HG03175 (cell line): ENCODE data around the gene MARCHF3.

Experiments
- ATAC-seq: cut with Tn5 transposase; IDR thresholded peaks from one replicate; pipeline ENCODE4 v1.9.1; 2021; ENCODE audit warnings: mild to moderate bottlenecking, moderate library complexity; ENCODE audit not compliant: unreplicated experiment

The MARCHF3 gene

GRCh38 chr5:126987271-126987899 is 43.0 kb downstream of the MARCHF3 start:
- no peak for ATAC-seq

- no peak for ATAC-seq
Observed at GRCh38 chr5:126984632-126985031, 45.7 kb downstream of the MARCHF3 start.

- no peak for ATAC-seq
Observed at GRCh38 chr5:126983874-126984266, 46.5 kb downstream of the MARCHF3 start.

DNA sequence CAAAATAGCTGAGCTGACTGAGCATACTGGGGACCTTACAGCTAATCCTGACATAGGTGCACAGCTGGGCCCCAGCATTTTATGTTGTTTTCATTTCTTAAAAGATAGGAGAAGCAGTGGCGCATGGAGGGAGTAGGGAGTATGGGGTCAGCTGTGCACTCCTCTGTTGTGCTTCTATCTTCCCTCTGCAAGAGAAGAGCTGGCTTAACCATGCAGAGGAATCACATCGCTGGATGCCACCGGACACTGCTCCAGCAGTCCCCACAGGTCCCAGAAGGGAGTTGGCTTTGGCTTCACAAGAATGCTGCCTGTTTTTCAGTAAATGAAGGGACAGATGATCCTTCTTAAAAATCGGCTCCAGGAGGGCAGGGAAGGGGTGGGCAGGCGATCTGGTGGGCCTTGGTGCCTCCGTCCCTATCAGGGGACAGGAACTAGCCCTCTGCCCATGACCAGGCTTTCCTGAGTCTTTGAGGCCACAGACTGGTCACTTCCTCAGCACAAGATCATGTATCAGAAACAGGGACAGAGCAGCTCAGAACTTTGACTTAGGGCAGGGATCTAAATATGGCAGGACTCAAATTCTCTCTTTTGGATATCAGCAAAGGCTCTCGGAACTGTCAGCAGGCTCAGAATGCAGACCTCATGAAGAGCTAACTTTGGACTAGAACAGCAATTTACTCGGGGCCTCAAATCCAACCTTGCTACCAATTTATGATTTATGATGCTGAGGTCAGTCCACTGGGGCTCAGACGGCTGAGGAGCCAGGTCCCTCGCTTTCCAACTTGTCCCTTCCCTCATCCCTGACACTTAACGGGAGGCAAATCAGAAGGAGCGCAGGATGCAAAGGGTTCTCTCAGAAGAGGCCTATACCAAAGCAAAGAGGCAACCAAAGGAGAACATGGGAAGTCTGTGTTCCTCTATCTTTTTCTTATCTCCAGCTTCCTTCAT is 47.2 kb downstream of the MARCHF3 start:
- no peak for ATAC-seq

- no peak for ATAC-seq
Observed at GRCh38 chr5:126982202-126982601, 48.2 kb downstream of the MARCHF3 start.

DNA sequence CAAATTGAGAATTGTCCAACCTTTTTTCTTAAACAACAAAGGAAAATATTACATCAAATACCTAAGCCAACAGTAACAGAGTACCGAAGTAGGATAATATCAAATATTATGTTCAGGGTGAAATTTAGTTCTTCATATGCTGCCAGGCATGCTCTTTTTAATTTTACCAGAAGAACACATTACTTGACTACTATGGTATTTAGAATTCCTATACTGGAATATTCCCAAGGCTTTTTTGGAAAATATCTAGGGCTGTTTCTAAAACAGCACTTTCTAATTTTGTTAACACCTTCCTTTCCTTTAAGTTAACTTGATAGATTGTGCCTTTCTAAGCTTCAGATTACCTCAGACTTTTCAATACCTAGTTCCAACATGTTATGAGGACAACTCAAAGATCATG is 48.7 kb downstream of the MARCHF3 start:
- no peak for ATAC-seq

DNA sequence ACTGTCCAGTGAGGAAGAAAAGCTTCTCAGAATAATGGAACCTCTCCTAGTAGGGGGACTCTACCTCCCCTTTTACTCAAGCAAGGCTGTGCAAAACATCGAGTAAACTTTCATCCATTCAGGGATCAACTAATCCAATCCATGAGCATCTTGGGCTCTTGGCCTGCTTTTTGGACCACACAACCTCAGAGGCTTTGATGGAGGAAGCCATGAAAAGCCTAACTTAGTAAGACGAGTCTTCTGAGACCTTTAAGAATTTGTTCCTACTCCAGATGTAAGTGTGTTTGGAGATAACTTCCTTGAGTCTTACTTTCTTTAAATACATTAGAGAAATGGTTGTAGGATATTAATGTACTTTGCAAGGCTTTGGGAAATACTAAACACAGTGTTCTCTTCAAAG is 49.1 kb downstream of the MARCHF3 start:
- ATAC-seq, result no peak

DNA sequence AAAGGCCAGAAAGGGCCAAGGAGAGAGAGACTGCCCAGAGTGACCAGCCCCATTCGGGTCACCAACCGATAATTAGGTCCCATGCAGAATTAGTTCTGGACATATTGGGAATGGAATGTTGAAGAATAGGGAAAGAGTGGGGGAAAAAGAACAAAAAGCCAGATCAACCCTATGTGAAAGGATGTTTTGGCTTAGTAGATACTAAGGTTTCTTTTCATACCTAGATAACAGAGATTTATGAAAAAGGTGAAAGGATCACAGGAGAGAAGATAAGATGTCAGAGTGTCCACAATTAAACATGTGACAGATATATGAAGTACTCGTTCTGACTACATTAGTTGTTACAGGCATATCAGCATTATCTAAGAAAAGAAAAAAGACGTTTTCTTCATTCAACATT is 52.1 kb downstream of the MARCHF3 start:
- ATAC-seq, result no peak

DNA sequence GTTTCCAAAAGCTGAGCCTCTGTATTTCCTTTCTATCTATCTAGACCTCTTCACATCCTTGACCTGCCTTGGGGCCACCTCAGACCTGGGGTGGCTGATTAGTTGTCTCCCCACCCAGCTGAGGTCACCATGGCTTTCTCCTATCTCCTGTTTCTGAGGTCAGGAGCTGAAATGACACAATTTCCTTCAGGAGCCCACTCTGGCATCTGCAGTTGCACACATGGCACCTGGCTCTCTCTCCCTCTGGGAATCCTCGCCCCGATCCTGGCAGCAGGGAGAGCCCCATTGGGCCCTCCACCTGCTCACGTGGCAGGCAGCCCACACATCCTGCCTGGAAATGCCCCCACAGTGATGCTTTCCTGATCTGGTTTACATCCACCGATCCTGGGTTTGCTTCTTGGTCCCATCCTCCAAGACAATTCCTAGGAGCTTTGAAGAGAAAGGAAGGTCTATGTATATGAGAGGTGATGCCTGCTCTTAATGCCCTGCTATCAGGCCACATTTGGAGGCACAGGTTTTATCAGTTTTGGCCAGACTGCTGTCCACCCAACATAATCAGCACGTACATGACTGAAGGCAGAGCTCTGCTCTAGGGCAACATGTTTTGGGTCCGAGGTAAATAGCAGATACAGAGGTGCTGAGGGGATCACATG is 53.7 kb downstream of the MARCHF3 start:
- no peak for ATAC-seq

DNA sequence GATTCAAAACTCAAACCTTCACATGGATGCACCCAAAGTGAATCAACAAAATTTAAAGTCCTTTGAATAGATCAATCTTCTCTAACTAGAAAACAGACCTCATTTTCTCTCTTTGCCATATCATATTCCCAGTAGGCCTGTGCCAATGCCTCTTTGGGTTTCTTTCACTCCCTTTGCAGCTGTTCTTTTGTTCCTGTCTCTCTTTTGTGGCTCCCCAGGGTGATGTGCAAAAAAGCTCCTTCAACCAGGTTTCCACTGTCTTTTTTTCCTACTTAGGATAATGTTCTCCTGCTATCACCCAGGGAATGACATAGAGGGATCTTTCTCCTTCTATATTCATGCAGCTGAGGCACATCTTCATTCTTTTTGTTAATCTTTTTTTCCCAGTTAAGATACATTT is 54.6 kb downstream of the MARCHF3 start:
- no peak for ATAC-seq

- ATAC-seq, result no peak
Observed at GRCh38 chr5:126973193-126973592, 57.2 kb downstream of the MARCHF3 start.

DNA sequence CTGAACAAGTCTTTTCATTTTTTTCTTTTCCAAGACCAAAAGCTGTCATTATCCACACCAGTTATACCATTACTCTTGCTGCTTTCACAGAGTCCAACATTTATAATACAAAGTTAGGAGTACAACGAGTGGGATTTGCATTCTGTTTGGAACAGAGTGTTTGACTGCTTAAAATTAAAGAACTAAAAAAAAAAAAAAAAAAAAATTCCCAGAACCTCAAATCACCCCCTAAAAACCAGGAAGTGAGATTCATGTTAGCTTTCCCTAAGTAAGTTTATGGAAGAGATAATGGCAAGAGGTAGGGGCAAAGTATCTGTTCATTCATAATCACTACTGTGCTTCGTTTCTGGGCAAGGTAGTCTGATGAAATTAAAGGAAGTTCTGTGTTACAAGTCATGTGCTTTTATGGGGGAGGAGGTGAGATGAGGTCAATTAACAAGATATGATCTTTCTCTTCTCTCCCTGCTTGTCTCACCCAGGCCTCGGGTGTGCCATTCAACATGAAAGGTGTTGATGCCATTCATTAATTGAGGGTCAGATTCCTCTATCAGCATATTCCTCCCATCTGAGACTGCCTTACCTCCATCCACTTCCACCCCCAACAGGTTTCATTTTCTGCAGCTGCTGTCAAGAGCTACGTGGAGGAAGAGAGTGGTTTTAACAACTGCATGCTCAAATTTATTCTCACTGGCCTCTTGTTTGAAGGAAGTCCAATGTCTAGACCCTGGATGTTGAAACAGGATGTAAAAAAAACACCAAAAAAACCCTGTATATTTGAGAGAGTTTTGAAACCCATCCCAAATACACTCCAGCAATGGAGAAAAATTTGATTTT is 58.1 kb downstream of the MARCHF3 start:
- ATAC-seq, result peak; percentile 82

DNA sequence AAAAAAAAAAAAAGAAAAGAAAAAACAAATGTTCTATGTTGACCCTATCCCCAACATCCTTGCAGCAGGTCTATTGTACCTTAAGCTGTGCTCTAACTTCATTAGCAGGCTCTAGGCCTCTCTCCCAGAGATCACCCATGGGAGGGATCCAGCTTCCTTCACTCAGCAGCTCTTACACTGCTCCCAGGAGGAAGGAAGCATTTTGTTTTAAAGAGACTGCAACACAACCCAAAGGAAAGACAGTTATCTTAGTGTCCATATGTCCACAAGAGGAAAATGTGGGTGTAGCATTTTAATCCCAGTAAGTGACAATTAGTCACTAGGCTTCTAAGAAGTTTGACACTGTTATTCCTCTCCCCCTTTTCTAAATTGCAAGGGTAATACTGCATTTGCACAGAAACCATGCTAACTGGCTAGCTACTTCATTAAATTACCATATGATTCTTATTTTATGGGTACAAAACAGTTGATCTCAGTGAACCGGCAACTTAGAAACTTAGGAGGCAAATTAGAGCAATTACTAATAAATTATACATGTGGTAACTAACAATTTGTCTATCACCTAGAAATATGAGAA is 58.8 kb downstream of the MARCHF3 start:
- ATAC-seq, result no peak

- no peak for ATAC-seq
Observed at GRCh38 chr5:126970517-126971017, 59.8 kb downstream of the MARCHF3 start.

DNA sequence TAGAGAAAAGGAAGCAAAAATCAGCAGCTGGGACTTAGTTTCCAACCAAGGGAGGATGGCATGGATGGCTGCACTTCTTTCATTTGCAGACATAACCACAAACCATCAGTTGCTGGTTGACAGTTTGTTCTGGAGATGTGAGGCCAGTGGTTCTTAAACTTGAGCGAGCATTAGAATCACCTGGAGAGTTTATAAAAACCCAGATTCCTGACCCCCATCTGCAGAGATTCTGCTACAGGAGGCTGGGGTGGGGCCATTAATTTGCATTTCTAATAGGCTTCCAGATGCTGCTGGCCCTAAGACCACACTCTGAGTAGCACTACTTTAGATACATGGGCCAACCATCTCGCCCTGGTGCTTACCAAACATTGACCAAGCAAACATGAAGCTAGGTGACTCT is 60.8 kb downstream of the MARCHF3 start:
- no peak for ATAC-seq

- no peak for ATAC-seq
Observed at GRCh38 chr5:126967808-126968466, 62.4 kb downstream of the MARCHF3 start.

DNA sequence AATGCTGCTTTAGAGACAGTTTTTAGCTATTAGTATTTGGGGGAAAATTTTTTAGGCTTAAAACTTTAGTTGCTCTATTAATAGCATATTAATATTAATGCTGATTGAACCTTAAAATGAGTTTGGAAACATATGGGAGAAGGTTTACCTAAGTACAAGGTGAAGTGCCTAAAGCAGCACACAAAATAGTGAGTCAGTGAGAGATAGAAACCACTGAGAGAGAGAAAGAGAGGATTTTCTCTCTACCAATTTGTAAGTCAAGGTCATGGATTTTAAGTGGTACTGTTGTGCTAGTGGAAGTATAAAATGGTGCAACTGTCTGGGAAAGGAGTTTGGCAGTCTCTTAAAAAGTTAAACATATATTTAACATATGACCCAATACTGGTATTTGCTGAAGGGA is 64.9 kb downstream of the MARCHF3 start:
- no peak for ATAC-seq

DNA sequence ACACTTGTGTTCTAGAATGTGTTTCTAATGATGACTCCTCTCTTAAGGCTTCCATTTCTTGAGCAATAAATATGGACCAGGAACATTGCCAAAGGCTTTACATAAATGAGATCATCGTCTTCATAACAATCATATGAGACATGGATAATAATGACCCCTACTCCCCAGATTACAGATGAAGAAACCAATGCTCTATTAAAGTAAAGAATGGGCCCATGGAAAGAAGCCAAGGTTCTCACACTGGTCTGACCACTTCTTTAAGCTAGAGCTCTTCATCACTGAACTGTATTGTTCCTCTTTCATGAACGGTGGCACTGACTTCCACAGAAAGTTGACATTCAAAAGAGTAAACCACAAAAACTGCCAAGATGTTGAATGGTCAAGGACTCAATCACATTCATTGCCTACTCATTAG is 65.3 kb downstream of the MARCHF3 start:
- ATAC-seq, result peak; percentile 32

GRCh38 chr5:126963822-126964375 is 66.5 kb downstream of the MARCHF3 start:
- ATAC-seq, result no peak
